Astrocyte of the spinal cord (primary cell): ENCODE results near the gene MBP.

Source experiments
- DNase-seq: peaks from one replicate; pipeline ENCODE4 v3.0.0; 2011; ENCODE audit warnings: low read depth, low spot score
- H3K4me3 ChIP-seq: 2 replicates; pipeline ENCODE4 v1.5.1; 2011; ENCODE audit warnings: low read depth, mild to moderate bottlenecking, low read length, moderate library complexity
- CTCF ChIP-seq: IDR thresholded peaks from 2 replicates; pipeline ENCODE4 v1.5.1; 2012; ENCODE audit warnings: low read depth, mild to moderate bottlenecking, low read length, inconsistent platforms
- in situ Hi-C: cut with HindIII; loops from 2 replicates; pipeline ENCODE4 v1.10.0; 2017; ENCODE audit warnings: low sequenced_read_pairs

The MBP gene

DNA sequence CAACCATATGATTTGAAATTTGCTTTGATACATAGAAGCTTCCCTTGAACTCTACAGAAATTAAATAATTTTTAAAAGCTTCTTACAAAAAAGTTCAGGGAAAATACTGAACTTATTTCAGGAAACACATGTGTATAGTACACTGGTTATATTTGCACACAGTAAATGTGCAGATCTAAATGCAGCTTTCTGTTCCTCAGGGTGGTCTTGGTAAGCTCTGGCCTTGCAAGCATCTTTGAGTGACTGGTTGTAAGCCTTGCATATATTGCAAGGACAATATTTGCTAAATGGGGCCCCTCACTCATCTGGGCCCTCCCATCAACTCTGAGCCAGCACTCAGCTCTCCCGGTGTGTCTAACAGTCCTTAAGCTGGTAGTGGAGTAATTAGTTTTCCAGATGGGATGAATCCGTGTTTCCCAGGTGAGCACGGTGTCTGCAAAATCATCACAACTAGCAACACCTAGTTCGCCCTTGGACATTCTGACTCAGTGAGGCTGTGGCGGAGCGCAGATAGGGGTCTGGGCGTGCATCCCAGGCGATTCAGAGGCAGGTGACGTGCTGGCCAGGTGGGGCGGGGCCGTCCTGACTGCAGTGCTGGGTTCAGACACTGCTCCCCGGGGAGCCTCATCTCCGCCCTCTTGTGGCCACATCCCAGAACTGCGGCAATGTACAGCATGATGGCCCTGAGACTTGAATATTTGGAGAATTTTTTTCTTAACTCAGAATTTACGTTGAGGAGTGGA, 149.6 kb downstream of the MBP start:
- H3K4me3 ChIP-seq, result no peak overlapping the region
- peak; percentile 71 for DNase-seq
- TF ChIP-seq CTCF, result peak; percentile 96
- in situ Hi-C loops, result no loop called here

DNA sequence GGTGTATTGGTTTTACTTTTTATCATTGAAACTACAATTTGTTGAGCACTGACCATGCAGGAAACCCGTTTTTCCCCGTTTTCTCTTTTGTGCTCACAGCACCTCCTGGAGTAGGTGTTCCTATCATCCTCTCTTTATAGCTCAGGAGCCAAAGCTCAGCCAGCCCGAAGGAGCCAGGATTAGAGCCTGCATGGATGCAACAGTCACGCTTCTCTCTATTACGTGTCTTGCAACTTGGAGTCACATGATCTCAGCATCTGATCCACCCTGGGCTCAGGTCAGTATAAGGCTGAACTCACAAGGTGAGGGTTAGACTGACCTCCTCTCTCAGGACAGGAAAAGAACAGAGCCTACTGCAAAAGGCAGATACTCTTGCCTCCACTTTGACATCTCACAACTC, 150.5 kb downstream of the MBP start:
- no peak for TF ChIP-seq CTCF
- DNase-seq, result no peak
- in situ Hi-C loops, result no loop called here
- H3K4me3 ChIP-seq, result no peak overlapping the region

GRCh38 chr18:76981396-76981968, 151.1 kb downstream of the MBP start:
- in situ Hi-C loops, result no loop called here
- no peak overlapping the region for H3K4me3 ChIP-seq
- DNase-seq, result no peak
- TF ChIP-seq CTCF, result no peak

GRCh38 chr18:76980663-76981395, 151.8 kb downstream of the MBP start:
- no peak for DNase-seq
- no peak overlapping the region for H3K4me3 ChIP-seq
- in situ Hi-C loops, result no loop called here
- TF ChIP-seq CTCF, result no peak

DNA sequence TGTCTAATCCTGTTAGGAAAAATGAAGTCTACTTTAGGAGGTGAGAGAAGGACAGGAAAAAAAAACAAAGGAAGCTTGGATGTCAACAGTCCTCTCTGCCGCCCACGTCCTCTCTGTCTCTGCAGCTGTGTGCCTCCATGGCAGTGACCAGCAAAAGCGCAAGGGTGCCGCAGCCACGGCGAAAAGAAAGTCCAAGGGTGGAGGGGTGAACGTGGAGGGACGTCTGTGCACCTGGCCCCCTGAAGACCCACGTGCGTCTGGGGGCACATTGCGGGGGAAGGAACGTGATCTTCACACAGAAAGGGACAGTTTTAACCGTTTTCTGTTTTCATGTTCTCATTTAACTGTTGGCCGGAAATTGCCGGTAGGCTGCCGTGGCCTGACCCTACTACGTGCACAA, 152.7 kb downstream of the MBP start:
- no peak for TF ChIP-seq CTCF
- in situ Hi-C loops, result no loop called here
- H3K4me3 ChIP-seq, result no peak overlapping the region

DNA sequence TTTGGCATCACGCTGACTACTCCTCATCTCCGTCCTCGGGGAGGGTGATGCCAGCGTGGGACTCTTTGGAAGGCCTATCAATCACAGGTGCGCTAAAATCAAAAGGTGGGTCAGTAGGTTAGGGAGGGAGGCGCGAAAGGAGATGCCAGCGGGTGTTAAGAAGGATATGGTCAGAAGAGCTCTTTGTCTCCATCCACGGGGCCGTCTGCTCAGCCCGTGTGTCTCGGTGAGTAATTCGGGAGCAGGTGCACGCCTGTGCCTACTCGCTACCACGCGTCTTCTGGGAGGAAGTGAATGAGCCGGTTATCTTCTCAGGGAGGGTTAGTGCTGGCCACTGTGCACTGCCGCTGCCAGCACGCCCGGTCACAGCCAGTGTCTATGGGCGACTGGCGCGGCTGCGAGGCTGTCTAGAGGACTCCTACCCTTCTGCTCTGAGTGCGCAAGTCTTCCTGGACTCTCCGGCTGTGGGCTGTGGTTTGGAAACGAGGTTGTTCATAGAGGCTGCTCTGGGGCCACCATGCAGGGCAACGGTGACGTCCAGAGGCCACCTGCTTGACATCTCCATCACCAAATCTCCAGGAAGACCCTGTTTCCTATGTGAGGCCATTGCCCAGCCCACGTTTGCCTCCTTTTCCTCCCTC, 153.4 kb downstream of the MBP start:
- no peak for TF ChIP-seq CTCF
- H3K4me3 ChIP-seq, result no peak overlapping the region
- in situ Hi-C loops, result no loop called here
- DNase-seq, result no peak

More for the DNA sequence above, 152.7 kb downstream of the MBP start:
- DNase-seq, result no peak
